ENCODE results near the gene CLEC18B. TPM values are rescaled to one million over a fixed set of nuclear protein-coding genes. Genes with fewer than 3 reads are reported as not detected.
"Not testable (repeated sequence)": the region's sequence is repeated elsewhere in the genome, so short reads cannot be mapped to it uniquely, and the experiment has no call there.

The CLEC18B gene
- polyA plus RNA-seq (2012; ENCODE audit: missing spikeins) = not detected

GRCh38 chr16:74420612-74421481, at the start of gene CLEC18B:
TSS of gene CLEC18B (minus strand) at chr16:74421478. CDS start at chr16:74421270, 208 bp downstream.
- not testable (repeated sequence) for FAIRE-seq; DNase-seq (ENCODE audit: insufficient read length)

- no peak for TF ChIP-seq POLR2AphosphoS5 (IDR thresholded peaks at IDR 0.05; ENCODE audit: low read depth, low read length)
- no peak for TF ChIP-seq POLR2A (IDR thresholded peaks at IDR 0.05; ENCODE audit: low read depth, low read length)
- no peak for TF ChIP-seq TAF1 (IDR thresholded peaks at IDR 0.05; ENCODE audit: borderline replicate concordance, low read depth, low read length)
- DNase-seq (ENCODE audit: insufficient read length) = no peak
- no peak for FAIRE-seq
Observed at GRCh38 chr16:74469946-74470478, 48.7 kb upstream of the CLEC18B start.

GRCh38 chr16:74468807-74469525, 47.7 kb upstream of the CLEC18B start:
- DNase-seq (ENCODE audit: insufficient read length) (no peak), FAIRE-seq (no peak)
- TF ChIP-seq TAF1 (IDR thresholded peaks at IDR 0.05; ENCODE audit: borderline replicate concordance, low read depth, low read length) (no peak), POLR2A (IDR thresholded peaks at IDR 0.05; ENCODE audit: low read depth, low read length) (no peak), POLR2AphosphoS5 (IDR thresholded peaks at IDR 0.05; ENCODE audit: low read depth, low read length) (no peak)

GRCh38 chr16:74466872-74467271, 45.6 kb upstream of the CLEC18B start:
- TF ChIP-seq POLR2AphosphoS5 (IDR thresholded peaks at IDR 0.05; ENCODE audit: low read depth, low read length) = no peak
- TF ChIP-seq TAF1 (IDR thresholded peaks at IDR 0.05; ENCODE audit: borderline replicate concordance, low read depth, low read length) = no peak
- TF ChIP-seq POLR2A (IDR thresholded peaks at IDR 0.05; ENCODE audit: low read depth, low read length) = no peak
- no peak for DNase-seq (ENCODE audit: insufficient read length)
- no peak for FAIRE-seq

- FAIRE-seq = peak; percentile 36
- DNase-seq (ENCODE audit: insufficient read length) = no peak
- TF ChIP-seq POLR2A (IDR thresholded peaks at IDR 0.05; ENCODE audit: low read depth, low read length) (no peak), POLR2AphosphoS5 (IDR thresholded peaks at IDR 0.05; ENCODE audit: low read depth, low read length) (no peak), TAF1 (IDR thresholded peaks at IDR 0.05; ENCODE audit: borderline replicate concordance, low read depth, low read length) (no peak)
Observed at GRCh38 chr16:74465851-74466685, 44.8 kb upstream of the CLEC18B start.

GRCh38 chr16:74465281-74465680, 44.0 kb upstream of the CLEC18B start:
- DNase-seq (ENCODE audit: insufficient read length) (no peak), FAIRE-seq (no peak)
- TF ChIP-seq TAF1 (IDR thresholded peaks at IDR 0.05; ENCODE audit: borderline replicate concordance, low read depth, low read length) = no peak
- TF ChIP-seq POLR2A (IDR thresholded peaks at IDR 0.05; ENCODE audit: low read depth, low read length) = no peak
- no peak for TF ChIP-seq POLR2AphosphoS5 (IDR thresholded peaks at IDR 0.05; ENCODE audit: low read depth, low read length)

- DNase-seq (ENCODE audit: insufficient read length) (no peak), FAIRE-seq (peak; percentile 17)
- TF ChIP-seq POLR2A (IDR thresholded peaks at IDR 0.05; ENCODE audit: low read depth, low read length) (no peak), POLR2AphosphoS5 (IDR thresholded peaks at IDR 0.05; ENCODE audit: low read depth, low read length) (no peak), TAF1 (IDR thresholded peaks at IDR 0.05; ENCODE audit: borderline replicate concordance, low read depth, low read length) (no peak)
Observed at GRCh38 chr16:74463888-74464287, 42.6 kb upstream of the CLEC18B start.

GRCh38 chr16:74462361-74462760, 41.1 kb upstream of the CLEC18B start:
- TF ChIP-seq POLR2AphosphoS5 (IDR thresholded peaks at IDR 0.05; ENCODE audit: low read depth, low read length) (no peak), TAF1 (IDR thresholded peaks at IDR 0.05; ENCODE audit: borderline replicate concordance, low read depth, low read length) (no peak), POLR2A (IDR thresholded peaks at IDR 0.05; ENCODE audit: low read depth, low read length) (no peak)
- DNase-seq (ENCODE audit: insufficient read length) = no peak
- FAIRE-seq = no peak

GRCh38 chr16:74461826-74462225, 40.5 kb upstream of the CLEC18B start:
- TF ChIP-seq POLR2AphosphoS5 (IDR thresholded peaks at IDR 0.05; ENCODE audit: low read depth, low read length) (no peak), POLR2A (IDR thresholded peaks at IDR 0.05; ENCODE audit: low read depth, low read length) (no peak), TAF1 (IDR thresholded peaks at IDR 0.05; ENCODE audit: borderline replicate concordance, low read depth, low read length) (no peak)
- DNase-seq (ENCODE audit: insufficient read length) = no peak
- no peak for FAIRE-seq

GRCh38 chr16:74460542-74460941, 39.3 kb upstream of the CLEC18B start:
- DNase-seq (ENCODE audit: insufficient read length) = no peak
- TF ChIP-seq POLR2AphosphoS5 (IDR thresholded peaks at IDR 0.05; ENCODE audit: low read depth, low read length) = no peak
- no peak for TF ChIP-seq POLR2A (IDR thresholded peaks at IDR 0.05; ENCODE audit: low read depth, low read length)
- TF ChIP-seq TAF1 (IDR thresholded peaks at IDR 0.05; ENCODE audit: borderline replicate concordance, low read depth, low read length) = no peak
- FAIRE-seq = no peak

- TF ChIP-seq POLR2A (IDR thresholded peaks at IDR 0.05; ENCODE audit: low read depth, low read length) = no peak
- TF ChIP-seq TAF1 (IDR thresholded peaks at IDR 0.05; ENCODE audit: borderline replicate concordance, low read depth, low read length) = no peak
- no peak for TF ChIP-seq POLR2AphosphoS5 (IDR thresholded peaks at IDR 0.05; ENCODE audit: low read depth, low read length)
- FAIRE-seq (no peak), DNase-seq (ENCODE audit: insufficient read length) (no peak)
Observed at GRCh38 chr16:74456290-74456625, 35.0 kb upstream of the CLEC18B start.
